Left renal pelvis (tissue), 4 donors: ENCODE data around the gene AP1M1. TPM values are rescaled to one million over a fixed set of nuclear protein-coding genes. Genes with fewer than 3 reads are reported as not detected.
"Not testable (repeated sequence)": the region's sequence is repeated elsewhere in the genome, so short reads cannot be mapped to it uniquely, and the experiment has no call there.

Experiments used
- DNase-seq, 4 donors: peaks; one replicate each; pipeline ENCODE4 v3.0.0-alpha.2; 2013; ENCODE audit warnings: low read depth in 4 of 4, low spot score in 3 of 4
- polyA plus RNA-seq, 4 donors: library from polyadenylated mRNA; unstranded; fragments of 120-200 nt; gene quantifications; one replicate each; pipeline ENCODE4 v1.2.1, GENCODE V29; 2013; ENCODE audit not compliant: insufficient read length in 4 of 4

The AP1M1 gene
- polyA plus RNA-seq, 4 donors: 52.6 to 62.6 (median 55.3) TPM

GRCh38 chr19:16259385-16260159 lies 61.9 kb downstream of the AP1M1 start:
- no peak for DNase-seq

DNA sequence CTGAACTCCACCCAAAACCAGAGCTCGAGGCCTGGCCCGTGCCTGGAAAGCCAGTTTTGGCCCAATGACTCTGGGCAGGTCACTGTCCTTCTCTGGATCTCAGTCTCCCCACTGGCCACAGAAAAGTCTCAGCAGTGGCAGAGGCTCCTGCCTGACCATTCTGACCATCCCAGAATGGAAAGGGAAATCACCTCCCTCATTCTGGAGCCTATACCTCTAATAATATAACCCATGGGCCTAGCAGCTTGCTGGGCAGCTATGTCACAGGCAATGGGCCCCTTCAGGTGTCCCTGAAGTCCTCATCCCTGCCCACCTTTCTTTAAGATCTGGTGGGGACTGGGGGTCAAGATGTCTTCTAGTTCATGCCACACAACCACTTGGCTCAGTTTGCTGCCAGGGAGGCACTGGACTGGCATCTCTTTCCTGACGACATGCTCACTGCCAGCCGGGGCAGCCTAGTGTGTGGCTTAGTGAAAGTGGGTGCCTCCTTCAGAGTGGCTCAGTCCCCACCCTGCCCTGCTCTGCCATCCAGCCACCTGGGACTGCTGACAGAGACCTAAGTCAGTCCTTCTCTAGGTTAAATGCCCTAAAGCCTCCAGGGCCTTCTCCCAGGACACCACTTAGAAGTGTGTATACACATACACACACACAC lies 62.6 kb downstream of the AP1M1 start:
- DNase-seq: no peak

- no peak for DNase-seq
These were observed 63.1 kb downstream of the AP1M1 start for GRCh38 chr19:16260812-16261161.

- DNase-seq: no peak
These were observed 64.1 kb downstream of the AP1M1 start for GRCh38 chr19:16261584-16262368.

DNA sequence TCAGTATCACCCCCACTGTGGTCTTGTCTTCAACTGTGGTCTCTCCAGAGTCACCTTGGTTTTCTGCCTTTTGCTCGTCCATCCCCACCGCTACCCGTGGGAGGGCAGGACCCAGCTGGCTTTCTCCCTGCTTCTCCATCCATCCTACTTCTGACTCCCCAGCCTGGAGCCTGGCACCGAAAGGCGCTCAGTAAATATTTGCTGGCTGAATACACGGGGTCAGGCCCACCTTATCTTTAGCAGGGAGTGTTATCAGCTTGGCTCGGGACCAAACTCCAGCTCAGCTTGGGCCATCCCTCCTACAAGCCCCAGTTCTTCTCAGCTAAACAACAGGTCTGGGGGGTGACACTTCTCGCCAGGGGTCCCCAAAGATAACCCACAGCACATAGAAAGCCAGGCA lies 64.9 kb downstream of the AP1M1 start:
- no peak for DNase-seq

GRCh38 chr19:16263141-16263761 lies 65.5 kb downstream of the AP1M1 start:
- no peak for DNase-seq

DNA sequence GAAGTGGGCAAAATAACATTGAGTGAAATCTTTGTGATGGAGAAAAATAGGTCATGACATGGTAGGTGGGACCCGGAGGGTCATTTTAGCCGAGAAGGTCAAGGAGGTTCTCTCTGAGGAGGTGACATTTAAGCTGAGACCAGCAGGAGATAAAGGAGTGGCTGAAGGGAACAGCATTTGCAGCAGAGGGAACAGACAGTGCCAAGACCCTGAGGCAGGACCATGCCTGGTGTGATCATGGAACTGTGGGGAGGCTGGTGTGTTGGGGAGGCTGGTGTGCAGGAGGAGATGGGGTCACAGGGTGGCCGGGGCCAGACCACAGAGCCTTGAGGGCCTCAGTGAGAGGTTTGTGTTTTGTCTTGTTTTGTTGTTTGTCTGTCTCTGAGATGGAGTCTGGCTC lies 67.5 kb downstream of the AP1M1 start:
- no peak for DNase-seq

DNA sequence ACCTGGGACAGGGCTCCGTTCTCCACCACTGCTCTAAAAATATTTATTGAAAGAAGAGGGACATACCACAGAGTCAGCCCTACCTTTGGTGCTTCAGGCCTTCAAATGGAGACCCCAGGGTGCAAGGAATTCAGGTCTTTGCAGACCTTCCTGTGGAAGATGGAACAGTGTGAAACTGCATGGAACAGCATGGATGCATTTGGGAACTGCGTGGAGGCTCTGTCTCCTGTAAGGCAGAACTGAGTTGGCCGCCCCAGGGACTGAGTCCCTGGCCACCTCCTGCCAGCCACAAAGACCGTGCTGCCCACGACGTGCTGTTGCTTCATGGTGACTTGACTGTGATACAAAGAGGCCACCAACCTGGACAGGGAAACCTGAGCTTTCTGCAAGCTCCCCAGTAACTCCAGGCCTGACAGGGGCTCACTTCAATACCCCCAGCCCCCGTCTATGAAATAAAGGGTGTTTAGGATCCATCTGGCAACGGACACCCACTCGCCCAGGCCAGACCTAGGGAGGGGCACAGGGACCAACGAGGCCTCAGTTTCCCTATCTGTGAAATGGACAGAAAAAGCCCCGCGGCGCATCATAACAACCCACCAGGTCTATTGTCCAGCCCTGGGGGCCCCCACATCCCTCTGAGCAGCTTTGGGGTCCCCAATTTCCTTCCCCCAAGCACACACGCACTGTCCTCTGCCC lies 68.3 kb downstream of the AP1M1 start:
- no peak for DNase-seq

DNA sequence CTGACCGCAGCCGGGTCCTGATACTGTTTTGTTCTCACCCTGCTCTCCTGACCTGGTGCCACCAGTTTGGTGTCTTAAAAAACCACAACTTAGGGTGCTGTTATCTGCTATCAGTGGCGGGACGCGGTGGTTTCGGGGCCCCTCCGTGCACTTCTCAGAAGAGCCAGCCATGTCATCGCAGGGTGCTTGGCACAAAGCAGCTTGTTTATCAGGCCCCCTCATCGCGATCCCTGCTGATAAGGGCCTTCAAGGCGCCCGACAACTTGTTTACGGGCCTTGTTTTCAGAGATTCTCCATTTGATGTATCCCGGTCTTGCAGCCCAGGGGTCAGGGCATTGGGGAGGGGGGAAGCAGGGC lies 68.9 kb downstream of the AP1M1 start:
- DNase-seq: no peak

GRCh38 chr19:16268676-16269319 lies 71.1 kb downstream of the AP1M1 start:
- DNase-seq: no peak

DNA sequence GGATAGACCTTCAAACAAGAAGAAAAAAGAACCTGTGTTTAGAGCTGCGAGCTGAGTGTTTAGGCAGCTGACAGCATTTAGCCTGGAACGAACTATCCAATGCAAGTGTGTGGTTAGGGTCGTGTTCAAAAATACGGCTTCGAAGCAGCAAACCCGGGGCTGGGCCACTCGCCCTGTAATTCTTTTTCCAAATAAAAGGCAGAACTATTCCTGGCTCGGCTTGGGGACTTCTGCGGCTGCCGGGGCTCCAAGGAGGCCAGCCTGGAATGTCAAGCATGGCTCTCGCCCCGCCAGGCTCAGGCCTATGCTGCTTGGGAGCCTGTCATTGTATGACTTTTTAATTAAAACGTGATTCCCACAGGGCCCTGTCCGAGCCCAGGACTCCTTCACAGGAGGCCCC lies 75.2 kb downstream of the AP1M1 start:
- no peak for DNase-seq

DNA sequence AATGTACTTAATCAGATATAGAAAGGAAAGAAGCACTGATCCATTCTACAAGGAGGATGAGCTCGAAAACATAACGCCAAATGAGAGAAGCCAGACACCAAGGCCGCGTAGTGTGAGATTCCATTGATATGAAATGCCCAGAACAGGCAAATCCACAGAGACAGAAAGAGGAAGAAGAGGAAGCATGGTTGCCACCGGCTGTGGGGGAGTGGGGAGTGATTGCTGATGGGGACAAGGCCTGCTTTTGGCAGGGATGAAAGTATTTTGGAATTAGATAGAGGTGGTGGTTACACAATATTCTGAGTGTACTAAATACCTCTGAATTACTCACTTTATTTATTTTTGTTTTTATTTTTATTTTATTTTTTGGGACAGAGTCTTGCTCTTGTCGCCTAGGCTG lies 76.7 kb downstream of the AP1M1 start:
- DNase-seq: no peak

GRCh38 chr19:16280306-16280705 lies 82.6 kb downstream of the AP1M1 start:
- DNase-seq: no peak

- DNase-seq: no peak
These were observed 84.0 kb downstream of the AP1M1 start for GRCh38 chr19:16281743-16282142.

GRCh38 chr19:16283210-16284061 lies 85.7 kb downstream of the AP1M1 start:
- peak; percentile 55 to 65 (median 58) for DNase-seq

DNA sequence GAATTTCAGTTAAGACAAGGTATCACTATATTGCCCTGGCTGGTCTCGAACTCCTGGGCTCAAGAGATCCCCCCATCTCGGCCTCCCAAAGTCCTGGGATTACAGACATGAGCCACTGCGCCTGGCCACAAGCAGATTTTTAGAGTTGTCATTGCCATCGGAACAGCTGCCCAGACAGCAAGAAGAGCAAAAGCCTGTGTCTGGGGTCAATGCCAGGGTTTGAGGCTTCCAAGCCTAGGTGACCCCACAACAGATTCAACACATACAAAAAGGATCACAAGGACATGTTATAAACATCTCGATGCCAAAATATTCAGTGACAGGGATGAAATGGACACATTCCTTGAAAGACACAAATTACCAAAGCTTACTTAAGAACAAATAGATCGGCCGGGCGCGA lies 86.8 kb downstream of the AP1M1 start:
- no peak for DNase-seq

GRCh38 chr19:16285079-16285478 lies 87.4 kb downstream of the AP1M1 start:
- not testable (repeated sequence) for DNase-seq

DNA sequence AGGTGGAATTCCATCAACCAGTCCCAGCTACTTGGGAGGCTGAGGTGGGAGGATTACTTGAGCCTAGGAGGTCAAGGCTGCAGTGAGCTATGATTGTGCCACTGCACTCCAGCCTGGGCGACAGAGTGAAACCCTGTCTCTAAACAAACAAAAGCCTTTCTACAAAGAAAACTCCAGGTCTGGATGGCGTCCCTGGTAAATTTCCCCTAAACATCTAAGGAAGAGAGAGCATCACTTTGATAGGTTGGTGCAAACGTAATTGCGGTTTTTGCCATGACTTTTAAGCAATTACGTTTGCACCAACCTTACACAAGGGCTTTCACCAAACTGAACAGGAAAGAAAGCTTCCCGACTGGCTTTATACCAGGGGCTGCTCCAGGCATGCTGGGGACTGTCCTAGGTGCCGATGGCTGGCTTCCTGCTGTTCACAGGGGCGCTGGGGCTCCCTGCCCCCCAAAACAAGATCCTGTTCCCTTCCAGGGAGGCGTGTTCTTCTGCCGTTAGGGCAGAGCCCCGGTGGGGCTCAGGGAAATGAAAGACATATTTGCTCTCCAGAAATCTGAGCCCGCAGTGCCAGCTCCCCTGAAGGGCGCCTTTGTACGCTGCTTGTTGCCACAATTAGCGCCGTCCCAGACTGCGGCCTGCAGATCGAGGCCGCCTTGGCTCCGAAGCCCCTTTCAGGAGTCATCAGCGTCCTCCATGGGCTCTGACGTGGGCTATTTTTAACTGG lies 88.2 kb downstream of the AP1M1 start:
- DNase-seq: no peak

DNA sequence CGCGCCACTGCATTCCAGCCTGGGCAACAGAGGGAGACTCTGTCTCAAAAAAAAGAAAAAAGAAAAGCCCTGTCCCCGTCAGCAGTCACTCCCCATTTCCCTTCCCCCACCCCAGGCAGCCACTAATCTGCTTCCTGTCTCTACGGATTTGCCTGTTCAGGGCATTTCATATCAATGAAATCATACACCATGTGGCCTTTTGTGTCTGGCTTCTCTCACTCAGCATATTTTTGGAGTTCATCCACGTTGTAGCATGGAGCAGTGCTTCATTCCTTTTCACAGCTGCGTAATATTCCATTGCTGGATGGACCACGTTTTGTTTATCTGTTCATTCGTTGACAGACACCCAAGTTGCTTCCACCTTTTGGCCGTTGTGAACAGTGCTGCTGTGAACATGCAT lies 90.8 kb downstream of the AP1M1 start:
- no peak for DNase-seq
